GM19452 (cell line): ENCODE measurements around the gene SP1.
A peak's percentile ranks its signal among the peaks of the same experiment; 100 is the strongest.
"Not testable (repeated sequence)": the region's sequence is repeated elsewhere in the genome, so short reads cannot be mapped to it uniquely, and the experiment has no call there.

Source experiments
- ATAC-seq: cut with Tn5 transposase; IDR thresholded peaks from one replicate; pipeline ENCODE4 v1.9.1; 2021; ENCODE audit not compliant: unreplicated experiment

SP1 gene

DNA sequence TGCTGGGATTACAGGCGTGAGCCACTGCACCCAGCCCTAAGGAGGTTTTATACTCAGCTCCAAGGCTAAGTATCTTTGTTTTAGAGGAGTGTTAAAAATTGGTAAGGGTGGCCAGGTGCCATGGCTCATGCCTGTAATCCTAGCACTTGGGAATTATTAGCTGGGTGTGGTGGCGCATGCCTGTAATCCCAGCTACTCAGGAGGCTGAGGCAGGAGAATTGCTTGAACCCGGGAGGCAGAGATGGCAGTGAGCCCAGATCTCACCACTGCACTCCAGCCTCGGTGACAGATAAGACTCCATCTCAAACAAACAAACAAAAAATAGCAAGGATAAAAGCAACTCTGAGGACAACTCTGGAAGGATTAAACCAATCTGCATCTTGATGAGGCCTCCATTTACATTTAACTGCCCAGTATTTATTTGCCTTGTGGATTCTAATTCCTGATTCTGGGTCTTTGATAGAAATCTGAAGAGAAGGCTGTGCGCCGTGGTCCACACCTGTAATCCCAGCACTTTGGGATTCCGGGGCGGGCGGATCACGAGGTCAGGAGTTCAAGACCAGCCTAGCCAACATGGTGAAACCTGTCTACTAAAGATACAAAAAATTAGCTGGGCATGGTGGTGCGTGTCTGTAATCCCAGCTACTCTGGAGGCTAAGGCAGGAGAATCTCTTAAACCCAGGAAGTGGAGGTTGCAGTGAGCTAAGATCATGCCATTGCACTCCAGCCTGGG lies 64.8 kb downstream of the SP1 start:
- ATAC-seq, result not testable (repeated sequence)

DNA sequence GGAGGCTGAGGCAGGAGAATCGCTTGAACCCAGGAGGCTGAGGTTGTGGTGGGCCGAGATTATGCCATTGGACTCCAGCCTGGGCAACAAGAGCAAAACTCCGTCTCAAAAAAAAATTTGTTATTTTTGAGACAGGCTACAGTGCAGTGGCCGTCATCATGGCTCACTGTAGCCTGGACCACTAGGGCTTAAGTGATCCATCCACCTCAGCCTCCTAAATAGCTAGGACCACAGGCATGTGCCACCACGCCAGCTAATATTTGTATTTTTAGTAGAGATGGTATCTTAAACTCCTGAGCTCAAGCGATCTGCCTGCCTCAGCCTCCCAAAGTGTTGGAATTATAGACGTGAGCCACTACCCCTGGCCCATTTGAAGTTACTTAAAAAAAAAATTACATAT lies 71.0 kb downstream of the SP1 start:
- no peak for ATAC-seq

DNA sequence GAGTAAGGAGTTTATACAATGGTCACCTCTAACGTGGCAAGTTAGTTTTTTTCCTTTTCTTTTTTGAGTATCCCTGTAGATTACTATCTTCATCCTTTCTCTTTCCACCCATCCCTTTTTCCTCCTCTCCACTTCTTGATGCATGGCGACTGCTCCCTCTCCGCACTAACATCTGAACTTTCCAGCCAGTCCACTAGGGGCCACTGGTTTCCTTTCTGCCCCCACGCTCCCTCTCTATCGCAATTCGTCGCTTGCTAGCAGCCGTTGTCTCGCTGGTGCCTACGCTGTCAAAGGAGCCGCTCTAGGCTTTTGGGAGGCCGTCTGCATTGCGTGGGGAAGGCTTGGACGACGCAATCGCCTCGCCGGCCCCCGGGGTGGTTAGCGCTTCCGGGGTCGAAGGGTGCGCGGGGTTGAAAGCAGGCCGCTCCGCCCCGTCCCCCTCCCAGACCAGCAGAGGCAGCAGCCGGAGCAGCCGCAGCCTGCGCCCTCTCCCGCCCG lies 71.7 kb downstream of the SP1 start, which contains the start of gene PCBP2:
TSS of gene PCBP2 (plus strand) at position 442 of the 498 bp plus-strand sequence. CDS start 2,699 bp downstream, outside the sequence.
- peak; percentile 95 for ATAC-seq

DNA sequence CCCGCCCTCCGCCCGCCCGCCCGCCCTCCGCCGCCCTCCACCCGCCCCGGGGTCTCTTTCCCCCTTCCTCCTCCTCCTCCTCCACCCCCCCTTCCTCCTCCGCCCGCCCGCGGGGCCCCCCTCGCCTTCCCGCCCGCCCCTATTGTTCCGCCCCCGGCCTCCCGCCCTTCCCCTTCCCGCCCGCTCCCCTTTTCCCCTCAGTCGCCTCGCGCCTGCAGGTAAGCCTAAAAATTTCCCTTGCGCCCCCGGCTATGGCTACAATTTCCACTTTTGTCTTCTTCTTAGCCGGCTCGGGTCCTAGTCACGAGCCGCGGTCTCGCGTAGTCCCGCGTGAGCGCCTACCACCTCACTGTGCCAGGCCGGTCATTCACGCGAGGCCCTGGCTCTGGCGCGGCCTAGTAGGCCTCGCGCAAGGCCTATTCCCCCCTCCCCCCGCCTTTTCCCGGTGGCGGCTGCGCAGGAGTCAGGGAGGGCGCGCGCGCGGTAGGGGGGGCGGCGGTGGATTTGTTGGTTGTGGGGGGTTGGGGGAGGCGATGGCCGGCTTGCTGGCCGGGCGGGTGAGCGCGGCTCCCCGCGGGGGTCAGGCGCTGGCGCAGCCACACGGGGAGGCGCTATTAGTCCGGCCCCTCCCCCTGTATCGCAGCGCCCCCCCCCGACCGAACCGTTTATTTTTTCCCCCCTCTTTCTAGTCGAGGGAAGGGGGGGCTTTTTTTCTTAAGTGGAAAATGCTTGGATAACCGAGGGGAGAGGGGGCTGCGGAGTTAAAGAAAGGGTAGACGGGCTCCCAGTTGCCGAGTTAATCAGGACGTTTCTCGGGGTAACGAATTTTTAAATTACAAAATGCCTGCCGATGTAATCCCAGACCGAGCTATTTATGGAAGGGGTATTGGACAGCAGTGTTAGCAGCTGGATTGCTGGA lies 72.4 kb downstream of the SP1 start:
- ATAC-seq, result no peak

DNA sequence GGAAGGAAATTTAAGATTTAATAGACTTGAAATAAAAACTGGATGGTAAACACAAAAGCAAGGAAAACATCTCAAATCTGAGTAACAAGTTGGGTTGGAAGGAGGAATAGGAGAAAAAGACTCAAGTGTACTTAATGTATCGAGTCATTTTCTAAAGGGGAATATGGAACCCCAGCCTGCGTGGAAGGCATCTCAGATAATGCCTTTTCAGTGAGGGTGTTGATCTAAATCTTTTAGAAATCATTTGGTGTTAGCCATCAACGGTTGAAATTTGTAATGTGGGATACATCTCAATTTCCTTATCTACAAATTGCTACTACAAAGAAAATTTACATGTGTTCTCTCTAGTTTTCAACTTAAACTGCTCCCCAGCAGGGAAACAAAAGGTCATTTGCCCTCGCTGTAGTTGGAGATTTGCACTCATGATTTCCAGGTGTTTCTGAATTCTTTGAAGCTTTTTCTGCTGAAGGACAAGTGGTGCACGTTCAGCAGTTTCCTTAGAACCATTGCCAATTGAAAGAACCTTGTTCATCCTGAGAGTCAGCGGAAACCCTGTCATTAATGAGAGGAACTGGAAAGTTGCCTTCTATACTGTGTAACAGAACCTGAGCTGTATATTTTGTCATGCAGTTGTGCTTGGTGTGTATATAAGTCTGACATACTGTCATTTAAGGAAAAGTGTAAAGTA lies 74.1 kb downstream of the SP1 start:
- ATAC-seq, result no peak

DNA sequence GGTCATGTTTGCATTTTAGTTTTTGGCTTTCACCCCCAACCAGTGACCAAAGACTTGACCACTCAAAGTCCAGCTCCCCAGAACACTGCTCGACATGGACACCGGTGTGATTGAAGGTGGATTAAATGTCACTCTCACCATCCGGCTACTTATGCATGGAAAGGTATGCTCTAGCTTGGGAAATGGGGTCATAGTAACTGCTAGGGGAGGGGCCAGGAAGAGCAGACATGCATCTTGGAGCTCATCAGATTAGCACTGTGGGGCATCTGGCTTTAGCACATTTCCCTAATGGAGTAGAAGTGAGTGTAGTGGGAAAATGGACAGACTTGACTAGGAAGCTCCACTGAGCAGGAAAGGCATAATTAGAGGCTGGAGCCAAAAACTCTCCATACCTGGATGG lies 74.7 kb downstream of the SP1 start:
- ATAC-seq, result no peak

DNA sequence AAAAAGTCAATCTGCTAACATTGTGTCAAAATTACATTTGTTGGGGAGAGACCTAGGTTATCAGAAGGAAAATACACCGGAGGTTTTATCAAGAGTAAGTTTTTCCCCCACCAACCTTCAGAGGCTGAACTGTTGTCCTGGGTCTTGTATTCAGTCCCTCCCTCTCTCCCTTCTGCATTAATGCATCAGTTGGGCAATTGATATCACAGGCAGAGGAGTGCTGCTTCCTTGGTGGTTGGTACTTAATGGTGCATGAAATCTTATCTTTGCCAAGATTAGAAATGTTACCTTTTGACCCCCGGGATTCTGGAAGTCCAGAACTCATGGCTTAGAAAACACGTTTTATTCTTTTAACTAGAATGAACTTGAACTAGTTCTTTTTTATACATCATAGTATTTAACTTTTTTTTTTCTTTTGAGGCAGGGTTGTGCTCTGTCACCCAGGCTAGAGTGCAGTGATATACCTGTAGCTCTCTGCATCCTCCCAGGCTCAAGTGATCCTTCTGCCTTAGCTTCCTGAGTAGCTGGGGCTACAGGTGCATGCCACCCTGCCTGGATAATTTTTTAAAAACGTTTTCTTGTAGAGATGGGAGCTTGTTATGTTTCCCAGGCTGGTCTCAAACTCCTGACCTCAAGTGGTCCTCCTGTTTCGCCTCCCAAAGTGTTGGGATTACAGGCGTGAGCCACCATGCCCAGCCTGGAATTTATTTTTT lies 76.8 kb downstream of the SP1 start:
- ATAC-seq, result no peak

DNA sequence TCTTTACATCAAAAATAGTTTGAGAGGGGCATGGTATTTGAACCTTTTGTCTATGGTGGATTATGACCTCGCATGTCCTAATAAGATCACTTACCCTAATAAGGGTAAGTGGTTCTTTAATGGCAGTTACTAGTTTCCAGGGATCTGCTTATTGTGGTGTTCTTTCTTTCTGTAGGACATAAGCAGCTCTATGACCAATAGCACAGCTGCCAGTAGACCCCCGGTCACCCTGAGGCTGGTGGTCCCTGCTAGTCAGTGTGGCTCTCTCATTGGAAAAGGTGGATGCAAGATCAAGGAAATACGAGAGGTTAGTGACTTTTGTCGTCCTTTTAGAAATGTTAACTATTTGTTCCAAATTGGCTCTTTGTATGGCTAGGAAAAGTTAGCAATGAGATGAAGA lies 79.1 kb downstream of the SP1 start:
- no peak for ATAC-seq

DNA sequence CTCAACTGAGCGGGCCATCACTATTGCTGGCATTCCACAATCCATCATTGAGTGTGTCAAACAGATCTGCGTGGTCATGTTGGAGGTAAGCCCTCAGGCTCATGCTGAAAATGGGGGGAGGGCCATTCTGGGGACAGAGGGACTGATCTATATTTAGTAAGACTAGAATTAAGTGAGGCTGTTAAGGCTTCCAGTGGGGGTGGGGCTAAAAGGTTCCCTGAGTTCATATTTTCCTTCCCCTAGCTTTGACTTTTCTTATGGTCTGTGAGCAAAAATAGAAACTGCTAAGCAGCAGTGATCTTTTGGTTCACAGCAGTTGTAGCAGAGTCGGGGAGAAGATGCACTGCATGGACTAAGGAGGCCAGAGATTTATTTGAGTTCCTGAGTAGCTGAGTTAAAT lies 81.1 kb downstream of the SP1 start:
- ATAC-seq, result no peak

DNA sequence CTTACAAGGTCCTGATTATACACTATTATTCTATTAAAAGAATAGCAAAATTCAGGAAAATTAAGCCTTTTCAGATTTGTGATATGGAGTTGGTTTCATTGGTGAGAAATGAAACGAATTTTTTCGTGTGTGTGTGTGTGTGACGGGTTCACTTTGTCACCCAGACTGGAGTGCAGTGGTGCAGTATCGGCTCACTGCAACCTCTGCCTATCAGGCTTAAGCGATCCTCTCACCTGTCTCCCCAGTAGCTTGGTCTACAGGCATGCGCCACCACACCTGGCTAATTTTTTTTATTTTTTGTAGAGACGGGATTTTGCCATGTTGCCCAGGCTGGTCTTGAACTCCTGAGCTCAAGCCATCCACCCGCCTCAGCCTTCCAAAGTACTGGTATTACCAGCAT lies 81.6 kb downstream of the SP1 start:
- no peak for ATAC-seq

DNA sequence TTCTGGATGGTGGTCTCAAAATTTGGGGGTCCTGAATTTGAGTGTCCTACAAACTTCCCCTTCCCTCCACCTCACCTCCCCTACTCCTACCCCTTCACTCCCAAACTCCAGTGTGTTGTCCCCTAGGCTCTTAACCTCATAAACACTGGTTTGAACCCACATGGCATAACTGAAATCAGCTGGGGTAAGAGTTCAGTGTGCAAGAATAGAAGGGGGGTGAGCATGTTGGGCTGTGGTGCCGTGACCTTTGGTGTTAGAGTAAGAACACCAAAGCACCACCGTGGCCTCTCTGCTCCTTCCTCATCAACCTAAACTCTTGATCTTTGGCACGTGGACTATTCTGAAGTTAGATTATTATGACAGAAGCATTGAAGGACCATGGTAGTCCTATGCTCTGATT lies 83.0 kb downstream of the SP1 start:
- no peak for ATAC-seq

DNA sequence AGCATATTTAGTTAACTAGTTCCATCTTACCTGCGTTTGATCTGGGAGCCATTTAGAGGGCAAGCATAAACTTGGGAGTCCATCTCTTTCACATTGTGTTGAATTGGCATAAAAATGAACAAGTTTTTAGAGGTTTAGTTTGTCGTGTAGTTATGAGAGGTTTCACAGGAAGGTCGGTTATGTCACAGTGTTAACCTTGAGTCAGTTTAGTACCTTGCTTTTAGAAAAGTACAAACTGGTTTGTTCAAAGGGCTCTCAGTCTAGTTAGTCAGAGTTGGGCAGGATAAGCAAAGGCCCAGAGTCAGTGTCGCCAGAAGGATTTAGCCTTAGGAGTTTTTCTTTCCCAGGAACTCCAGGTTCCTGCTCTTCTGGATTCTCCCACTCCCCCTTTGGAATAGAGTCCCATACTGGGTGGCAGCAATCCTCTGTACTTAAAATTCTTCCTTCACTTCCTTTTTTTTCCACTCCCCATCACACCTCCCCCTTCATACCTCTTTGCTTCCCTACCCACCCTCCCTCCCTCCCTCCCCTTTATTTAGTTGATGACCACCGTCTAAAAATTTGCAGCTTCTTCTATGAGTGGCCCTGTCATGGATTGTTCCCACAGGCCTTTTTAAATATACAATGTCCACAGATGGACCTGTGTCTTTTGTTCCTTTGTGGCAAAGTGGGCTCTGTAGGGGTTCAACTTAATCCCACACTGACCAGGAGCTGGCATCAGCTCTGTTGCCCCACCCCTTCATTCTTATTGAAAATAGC lies 84.0 kb downstream of the SP1 start:
- no peak for ATAC-seq

DNA sequence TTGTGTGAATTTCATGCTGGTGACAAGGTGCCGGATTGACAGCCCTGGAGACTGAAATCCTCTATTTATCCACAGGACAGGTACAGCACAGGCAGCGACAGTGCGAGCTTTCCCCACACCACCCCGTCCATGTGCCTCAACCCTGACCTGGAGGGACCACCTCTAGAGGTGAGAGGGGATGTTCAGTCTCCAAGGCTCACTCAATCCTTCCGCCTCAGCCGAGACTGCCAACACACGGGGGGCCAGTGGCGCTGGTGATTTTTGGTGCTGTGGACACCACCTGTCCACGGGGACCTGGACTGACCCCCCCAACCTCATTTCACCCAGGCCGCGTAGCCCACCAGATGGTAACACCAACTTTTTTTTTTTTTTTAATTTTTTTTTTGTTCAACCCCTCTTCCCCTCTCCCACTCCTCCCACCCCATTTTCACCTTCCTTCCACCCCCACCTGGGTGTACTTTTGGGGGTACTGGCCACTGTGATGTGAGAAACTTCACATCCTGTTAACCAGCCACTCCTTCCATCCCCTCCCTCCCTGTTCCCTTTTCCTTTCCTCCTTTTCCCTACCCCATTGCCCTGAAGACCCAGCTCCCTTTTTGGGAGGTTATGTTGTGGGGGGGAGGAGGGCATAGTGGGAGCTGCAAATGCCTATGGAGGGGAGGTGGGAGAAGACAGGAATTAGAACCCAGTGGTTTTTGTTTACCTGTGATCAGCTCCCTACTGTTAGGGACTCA lies 84.9 kb downstream of the SP1 start:
- ATAC-seq, result no peak

DNA sequence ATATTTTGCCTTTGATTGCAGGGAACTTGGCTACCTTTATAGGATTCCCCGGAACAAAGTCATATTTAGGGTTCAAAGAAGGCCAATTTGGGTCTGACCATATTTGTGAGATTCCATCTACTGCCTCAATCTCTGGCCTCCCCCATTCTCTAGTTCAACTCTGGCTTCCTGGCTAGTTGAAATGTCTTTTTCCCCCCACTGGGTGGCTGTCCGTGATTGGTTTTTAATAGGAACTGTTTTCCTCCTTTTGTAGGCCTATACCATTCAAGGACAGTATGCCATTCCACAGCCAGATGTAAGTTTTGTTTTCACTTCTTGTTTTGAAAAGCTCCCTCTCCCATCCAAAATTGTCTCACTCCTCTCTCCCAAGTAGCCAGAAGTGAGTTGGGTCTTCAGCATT lies 85.7 kb downstream of the SP1 start:
- ATAC-seq, result no peak
